ENCODE results near the gene ARG2.

Gene ARG2

GRCh38 chr14:67641480-67641879 lies 21.8 kb downstream of the ARG2 start:
- Histone ChIP-seq H3K36me3 (no peaks in the 10 kb centered on the region), H3K4me1 (no peaks in the 10 kb centered on the region), H3K4me3 (ENCODE audit: low read depth, low read length) (no peak overlapping the region), H3K27me3 (no peaks in the 10 kb centered on the region), H3K9me3 (no peaks in the 10 kb centered on the region)
- no peak for DNase-seq
- TF ChIP-seq CTCF (IDR thresholded peaks at IDR 0.05; ENCODE audit: low read depth, low read length) = no peak

GRCh38 chr14:67641902-67642749 lies 22.4 kb downstream of the ARG2 start:
- no peak for TF ChIP-seq CTCF (IDR thresholded peaks at IDR 0.05; ENCODE audit: low read depth, low read length)
- Histone ChIP-seq H3K9me3 (no peaks in the 10 kb centered on the region), H3K36me3 (no peaks in the 10 kb centered on the region), H3K4me1 (no peaks in the 10 kb centered on the region), H3K4me3 (ENCODE audit: low read depth, low read length) (no peak overlapping the region), H3K27me3 (no peaks in the 10 kb centered on the region)
- DNase-seq = no peak

- H3K4me3 ChIP-seq (ENCODE audit: low read depth, low read length) = no peak overlapping the region
- no peaks in the 10 kb centered on the region for H3K4me1 ChIP-seq
- no peaks in the 10 kb centered on the region for H3K9me3 ChIP-seq
- no peak for DNase-seq
- no peaks in the 10 kb centered on the region for H3K27me3 ChIP-seq
- H3K36me3 ChIP-seq = no peaks in the 10 kb centered on the region
- TF ChIP-seq CTCF (IDR thresholded peaks at IDR 0.05; ENCODE audit: low read depth, low read length) = no peak
These were observed 24.0 kb downstream of the ARG2 start for GRCh38 chr14:67643713-67644112.

- no peaks in the 10 kb centered on the region for H3K4me1 ChIP-seq
- H3K36me3 ChIP-seq = no peaks in the 10 kb centered on the region; the same call in 1 of the 2 replicates
- H3K4me3 ChIP-seq (ENCODE audit: low read depth, low read length) = no peak overlapping the region
- no peak for DNase-seq
- no peak for TF ChIP-seq CTCF (IDR thresholded peaks at IDR 0.05; ENCODE audit: low read depth, low read length)
- no peaks in the 10 kb centered on the region for H3K27me3 ChIP-seq
- H3K9me3 ChIP-seq = no peaks in the 10 kb centered on the region
These were observed 24.7 kb downstream of the ARG2 start for GRCh38 chr14:67644428-67644827.

- no peak for DNase-seq
- Histone ChIP-seq H3K4me1 (no peaks in the 10 kb centered on the region), H3K4me3 (ENCODE audit: low read depth, low read length) (no peak overlapping the region), H3K9me3 (no peaks in the 10 kb centered on the region), H3K27me3 (no peaks in the 10 kb centered on the region), H3K36me3 (peaks cover 7% of the 10 kb centered on the region)
- TF ChIP-seq CTCF (IDR thresholded peaks at IDR 0.05; ENCODE audit: low read depth, low read length) = no peak
These were observed 25.7 kb downstream of the ARG2 start for GRCh38 chr14:67645414-67645813.

GRCh38 chr14:67646131-67646530 lies 26.4 kb downstream of the ARG2 start:
- peaks cover 14% of the 10 kb centered on the region for H3K36me3 ChIP-seq
- TF ChIP-seq CTCF (IDR thresholded peaks at IDR 0.05; ENCODE audit: low read depth, low read length) = no peak

More at GRCh38 chr14:67646131-67646530, 26.4 kb downstream of the ARG2 start:
- DNase-seq = no peak
- H3K9me3 ChIP-seq = no peaks in the 10 kb centered on the region
- H3K4me1 ChIP-seq = no peaks in the 10 kb centered on the region
- no peak overlapping the region for H3K4me3 ChIP-seq (ENCODE audit: low read depth, low read length)
- no peaks in the 10 kb centered on the region for H3K27me3 ChIP-seq
